ENCODE measurements around the gene THADA.

- TF ChIP-seq CTCF (IDR thresholded peaks at IDR 0.05; ENCODE audit: low read depth, low read length, poor library complexity, severe bottlenecking), result no peak
- no peak for TF ChIP-seq EZH2phosphoT487 (IDR thresholded peaks at IDR 0.05; ENCODE audit: borderline replicate concordance, low read length)
These were observed 76.1 kb downstream of the THADA start for GRCh38 chr2:43519643-43520221.

Data from DOHH2 (cell line).